CD14-positive monocyte (primary cell): ENCODE measurements around the gene NFIC. TPM values are rescaled to one million over a fixed set of nuclear protein-coding genes. Genes with fewer than 3 reads are reported as not detected.
A peak's percentile ranks its signal among the peaks of the same experiment; 100 is the strongest.
"Not testable (repeated sequence)": the region's sequence is repeated elsewhere in the genome, so short reads cannot be mapped to it uniquely, and the experiment has no call there.

Experiments used
- DNase-seq, 3 donors: peaks; one replicate each; pipeline ENCODE4 v3.0.0-alpha.2; 2011 to 2022
- H2AFZ ChIP-seq: 2 replicates; pipeline ENCODE4 v1.6.0; 2012; ENCODE audit warnings: mild to moderate bottlenecking, low read depth, low read length, inconsistent platforms; ENCODE audit not compliant: insufficient read depth, poor library complexity, severe bottlenecking
- H3K27ac ChIP-seq, 2 donors: 1 replicate in 1 of 2; 2 replicates in 1 of 2; pipeline ENCODE4 v1.5.1; 2012 to 2013; ENCODE audit warnings: low read length in 2 of 2, control low read depth in 1 of 2, inconsistent platforms in 1 of 2, low read depth in 1 of 2, mild to moderate bottlenecking in 1 of 2
- H3K27me3 ChIP-seq, 2 donors: one replicate each; pipeline versions ENCODE4 v1.6.0 to v1.6.1; 2011 to 2013; ENCODE audit warnings: low read length in 2 of 2; ENCODE audit not compliant: control insufficient read depth in 2 of 2, insufficient read depth in 2 of 2
- H3K36me3 ChIP-seq, 2 donors: replicated peaks in 1 of 2; 1 replicate in 1 of 2; 2 replicates in 1 of 2; pipeline versions ENCODE4 v1.5.1 to v1.6.1; 2012 to 2013; ENCODE audit warnings: low read length in 2 of 2, control low read depth in 1 of 2, inconsistent platforms in 1 of 2, mild to moderate bottlenecking in 1 of 2; ENCODE audit not compliant: insufficient read depth in 2 of 2, control insufficient read depth in 1 of 2
- H3K4me1 ChIP-seq, 2 donors: 1 replicate in 1 of 2; 2 replicates in 1 of 2; pipeline versions ENCODE4 v1.5.1 to v1.6.1; 2012 to 2013; ENCODE audit warnings: low read length in 2 of 2, control low read depth in 1 of 2, inconsistent platforms in 1 of 2, mild to moderate bottlenecking in 1 of 2, moderate library complexity in 1 of 2; ENCODE audit not compliant: insufficient read depth in 2 of 2, control insufficient read depth in 1 of 2
- H3K4me2 ChIP-seq: replicated peaks from 2 replicates; pipeline ENCODE3; 2012; ENCODE audit warnings: low read length, moderate library complexity, mild to moderate bottlenecking; ENCODE audit not compliant: poor library complexity, severe bottlenecking; ENCODE audit errors: extremely low read depth
- H3K4me3 ChIP-seq, 3 experiments: fragments of 200-600 bp in 1 of 3; sonication (generic) in 1 of 3; replicated peaks in 1 of 3; 1 replicate in 2 of 3; 2 replicates in 1 of 3; pipeline ENCODE4 v1.5.1; 2011 to 2013; ENCODE audit warnings: low read length in 3 of 3, mild to moderate bottlenecking in 3 of 3, control low read depth in 2 of 3, low read depth in 2 of 3, inconsistent platforms in 1 of 3, moderate library complexity in 1 of 3
- H3K79me2 ChIP-seq: 2 replicates; pipeline ENCODE4 v1.6.0; 2012; ENCODE audit warnings: mild to moderate bottlenecking, control low read depth, inconsistent platforms, low read length, moderate library complexity; ENCODE audit not compliant: insufficient read depth
- H3K9ac ChIP-seq: 2 replicates; pipeline ENCODE4 v1.6.0; 2017; ENCODE audit warnings: low read length, mild to moderate bottlenecking; ENCODE audit not compliant: insufficient read depth, poor library complexity, severe bottlenecking
- H3K9me3 ChIP-seq, 2 donors: replicated peaks in 1 of 2; 1 replicate in 1 of 2; 2 replicates in 1 of 2; pipeline versions ENCODE4 v1.5.1 to v1.6.1; 2012 to 2013; ENCODE audit warnings: low read length in 2 of 2, control low read depth in 1 of 2; ENCODE audit not compliant: control insufficient read depth in 1 of 2, insufficient read depth in 1 of 2
- H4K20me1 ChIP-seq: 2 replicates; pipeline ENCODE4 v1.6.0; 2012; ENCODE audit warnings: mild to moderate bottlenecking, low read length, control low read depth, moderate library complexity; ENCODE audit not compliant: insufficient read depth
- H3K27ac Mint-ChIP-seq, 7 donors: one replicate each; pipeline ENCODE4 v1.8.0; 2020; ENCODE audit warnings: mild to moderate bottlenecking in 7 of 7, mixed read lengths in 7 of 7, moderate library complexity in 6 of 7, inconsistent platforms in 2 of 7
- H3K27me3 Mint-ChIP-seq, 3 donors: one replicate each; pipeline ENCODE4 v1.8.0; 2021 to 2022; ENCODE audit warnings: low read depth in 3 of 3, mild to moderate bottlenecking in 3 of 3, mixed read lengths in 3 of 3, moderate library complexity in 3 of 3, inconsistent platforms in 1 of 3
- H3K36me3 Mint-ChIP-seq, 2 donors: one replicate each; pipeline ENCODE4 v1.8.0; 2020; ENCODE audit warnings: mixed read lengths in 2 of 2, inconsistent platforms in 1 of 2, mild to moderate bottlenecking in 1 of 2
- H3K4me1 Mint-ChIP-seq: one replicate; pipeline ENCODE4 v1.8.0; 2020; ENCODE audit warnings: mild to moderate bottlenecking, mixed read lengths
- H3K4me3 Mint-ChIP-seq, 2 donors: one replicate each; pipeline ENCODE4 v1.8.0; 2020; ENCODE audit warnings: mild to moderate bottlenecking in 2 of 2, mixed read lengths in 2 of 2, moderate library complexity in 1 of 2
- H3K9me3 Mint-ChIP-seq, 7 donors: one replicate each; pipeline ENCODE4 v1.8.0; 2020 to 2022; ENCODE audit warnings: mixed read lengths in 7 of 7, mild to moderate bottlenecking in 6 of 7, moderate library complexity in 6 of 7, inconsistent platforms in 2 of 7
- WGBS: methylation state at CpG from one replicate; pipeline ENCODE4 v1.1.5; 2013; ENCODE audit warnings: missing lambda C conversion rate; ENCODE audit not compliant: insufficient coverage; 5-methylcytosine and 5-hydroxymethylcytosine counted together
- intact Hi-C, 2 donors: fragments of 100-400 bp; cut with micrococcal nuclease; formaldehyde crosslinking; loops; one replicate each; pipeline versions ENCODE4 v1.15.0 to v1.15.1; 2023
- polyA plus RNA-seq, 3 donors: library from polyadenylated mRNA; depleted of rRNA in 1 of 3; unstranded in 2 of 3; stranded (reverse) in 1 of 3; fragments of 300-500 nt in 2 of 3; fragments of >200 nt in 1 of 3; fragmentation: Illumina TruSeq in 2 of 3; gene quantifications; 1 replicate in 2 of 3; 2 replicates in 1 of 3; pipeline ENCODE4 v1.2.3, GENCODE V29; 2012 to 2021
- TF ChIP-seq, protein P1 (sequence below): fragments of 200-600 bp; IDR thresholded peaks from one replicate; pipeline ENCODE4 v1.8.0; 2022; ENCODE audit warnings: antibody characterized with exemption, mild to moderate bottlenecking

The NFIC gene
- polyA plus RNA-seq, 3 donors = 7.0 to 13.8 (median 11.5) TPM

DNA sequence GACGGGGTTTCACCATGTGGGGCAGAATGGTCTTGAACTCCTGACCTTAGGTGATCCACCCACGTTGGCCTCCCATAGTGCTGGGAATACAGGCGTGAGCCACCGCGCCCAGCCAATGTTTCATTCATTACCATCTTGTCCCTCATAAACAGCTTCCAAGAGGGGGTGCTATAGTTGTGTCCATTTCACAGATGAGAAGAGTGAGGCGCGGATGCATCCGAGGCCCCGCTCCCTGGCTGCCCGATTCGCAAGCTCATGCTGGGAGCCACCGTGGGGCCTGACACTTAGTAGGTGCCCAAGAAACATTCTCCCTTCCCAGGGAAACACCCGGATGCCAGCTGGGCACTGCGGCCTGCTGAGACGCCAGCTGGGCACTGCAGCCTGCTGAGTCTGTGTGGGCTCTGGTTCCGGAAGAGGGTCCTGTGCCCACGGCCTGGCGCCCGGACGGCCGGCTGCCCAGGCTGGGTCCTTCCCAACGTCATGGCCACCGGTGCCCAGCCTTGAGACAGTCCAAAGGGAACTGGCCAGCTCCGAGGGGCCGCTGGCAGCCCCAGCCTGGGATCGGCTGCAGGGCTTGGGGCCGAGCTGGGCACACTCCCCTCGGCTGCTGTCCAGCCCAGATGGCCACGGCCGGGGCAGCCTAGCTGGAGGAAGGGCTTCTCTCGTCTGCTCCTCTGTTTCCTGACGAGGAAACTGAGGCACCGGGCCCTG lies 54.7 kb downstream of the NFIC start:
- H3K79me2 ChIP-seq = peaks cover 60% of the 10 kb centered on the region
- peaks cover 21 to 32% of the 10 kb centered on the region in 2 donors for H3K36me3 ChIP-seq
- H3K9ac ChIP-seq = no peak overlapping the region
- H3K36me3 Mint-ChIP-seq = peaks cover 8 to 50% of the 10 kb centered on the region in 2 donors
- WGBS = 90% methylated on average over 22 of the region's 33 CpGs
- H3K27ac Mint-ChIP-seq = no peak overlapping the region
- H3K4me1 Mint-ChIP-seq = no peaks in the 10 kb centered on the region
- H3K27ac ChIP-seq = no peak overlapping the region
- TF ChIP-seq, protein P1, sequence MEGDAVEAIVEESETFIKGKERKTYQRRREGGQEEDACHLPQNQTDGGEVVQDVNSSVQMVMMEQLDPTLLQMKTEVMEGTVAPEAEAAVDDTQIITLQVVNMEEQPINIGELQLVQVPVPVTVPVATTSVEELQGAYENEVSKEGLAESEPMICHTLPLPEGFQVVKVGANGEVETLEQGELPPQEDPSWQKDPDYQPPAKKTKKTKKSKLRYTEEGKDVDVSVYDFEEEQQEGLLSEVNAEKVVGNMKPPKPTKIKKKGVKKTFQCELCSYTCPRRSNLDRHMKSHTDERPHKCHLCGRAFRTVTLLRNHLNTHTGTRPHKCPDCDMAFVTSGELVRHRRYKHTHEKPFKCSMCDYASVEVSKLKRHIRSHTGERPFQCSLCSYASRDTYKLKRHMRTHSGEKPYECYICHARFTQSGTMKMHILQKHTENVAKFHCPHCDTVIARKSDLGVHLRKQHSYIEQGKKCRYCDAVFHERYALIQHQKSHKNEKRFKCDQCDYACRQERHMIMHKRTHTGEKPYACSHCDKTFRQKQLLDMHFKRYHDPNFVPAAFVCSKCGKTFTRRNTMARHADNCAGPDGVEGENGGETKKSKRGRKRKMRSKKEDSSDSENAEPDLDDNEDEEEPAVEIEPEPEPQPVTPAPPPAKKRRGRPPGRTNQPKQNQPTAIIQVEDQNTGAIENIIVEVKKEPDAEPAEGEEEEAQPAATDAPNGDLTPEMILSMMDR = no peak
- H3K27me3 Mint-ChIP-seq = no peaks in the 10 kb centered on the region
- H4K20me1 ChIP-seq = peaks cover 61% of the 10 kb centered on the region
- no peak overlapping the region for H3K4me3 ChIP-seq
- H3K9me3 ChIP-seq = no peaks in the 10 kb centered on the region
- H3K27me3 ChIP-seq = no peaks in the 10 kb centered on the region
- no peak overlapping the region for H2AFZ ChIP-seq
- no peak overlapping the region for H3K4me2 ChIP-seq
- no peak overlapping the region for H3K4me3 Mint-ChIP-seq
- intact Hi-C loops = no loop called here
- no peaks in the 10 kb centered on the region for H3K9me3 Mint-ChIP-seq
- DNase-seq = no peak
- no peaks in the 10 kb centered on the region for H3K4me1 ChIP-seq

DNA sequence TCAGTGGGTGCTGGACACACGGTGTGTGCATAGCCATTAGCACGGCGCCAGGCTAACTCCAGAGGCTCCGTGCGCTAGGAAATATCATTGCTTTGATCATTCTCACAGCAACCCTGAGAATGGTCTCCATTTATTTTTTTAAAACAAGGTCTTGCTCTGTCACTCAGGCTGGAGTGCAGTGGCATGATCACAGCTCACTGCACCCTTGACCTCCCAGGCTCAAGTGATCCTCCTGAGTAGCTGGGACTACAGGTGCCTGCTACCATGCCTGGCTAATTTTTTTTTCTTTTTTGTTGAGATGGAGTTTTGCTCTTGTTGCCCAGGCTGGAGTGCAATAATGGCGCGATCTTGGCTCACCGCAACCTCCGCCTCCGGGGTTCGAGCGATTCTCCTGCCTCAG lies 55.3 kb downstream of the NFIC start:
- peaks cover 65% of the 10 kb centered on the region for H4K20me1 ChIP-seq
- peaks cover 13 to 56% of the 10 kb centered on the region in 2 donors for H3K36me3 Mint-ChIP-seq
- peaks cover 27 to 37% of the 10 kb centered on the region in 2 donors for H3K36me3 ChIP-seq
- H3K4me2 ChIP-seq, H3K9me3 Mint-ChIP-seq, H2AFZ ChIP-seq, H3K4me1 ChIP-seq, H3K27ac ChIP-seq, H3K9ac ChIP-seq, intact Hi-C loops, DNase-seq, H3K4me3 ChIP-seq, H3K27me3 ChIP-seq, H3K4me1 Mint-ChIP-seq, H3K9me3 ChIP-seq, H3K4me3 Mint-ChIP-seq, H3K27me3 Mint-ChIP-seq: not testable (repeated sequence)
- peak overlapping the region in 1 of 7 donors; percentile 46 for H3K27ac Mint-ChIP-seq
- H3K79me2 ChIP-seq = peaks cover 62% of the 10 kb centered on the region
- WGBS = 98% methylated on average over 7 of the region's 12 CpGs
